Kidney (tissue), 14 donors: ENCODE data around the gene TAOK3. TPM values are rescaled to one million over a fixed set of nuclear protein-coding genes. Genes with fewer than 3 reads are reported as not detected.

Experiments
- DNase-seq, 5 donors: peaks; one replicate each; pipeline ENCODE4 v3.0.0-alpha.2; 2013 to 2020
- FAIRE-seq: peaks from 2 replicates; lab custom pipeline; 2012; peaks lifted over from hg19 to GRCh38; lab: Jason Lieb, UNC
- H3K27ac ChIP-seq, 2 donors: one replicate each; pipeline ENCODE4 v1.7.0; 2013; ENCODE audit warnings: low read depth in 2 of 2, low read length in 2 of 2, inconsistent platforms in 1 of 2
- H3K27me3 ChIP-seq: one replicate; pipeline ENCODE4 v1.7.1; 2013; ENCODE audit warnings: low read length, inconsistent platforms; ENCODE audit not compliant: control insufficient read depth, insufficient read depth
- H3K36me3 ChIP-seq, 3 donors: one replicate each; pipeline versions ENCODE4 v1.7.0 to v1.7.1; 2013; ENCODE audit warnings: low read length in 3 of 3, control low read depth in 1 of 3, inconsistent platforms in 1 of 3; ENCODE audit not compliant: insufficient read depth in 3 of 3, control insufficient read depth in 2 of 3
- H3K4me1 ChIP-seq, 3 donors: one replicate each; pipeline versions ENCODE4 v1.7.0 to v1.7.1; 2013; ENCODE audit warnings: low read length in 3 of 3, inconsistent platforms in 1 of 3, low read depth in 1 of 3; ENCODE audit not compliant: control insufficient read depth in 2 of 3, insufficient read depth in 2 of 3
- H3K4me3 ChIP-seq, 3 donors: one replicate each; pipeline versions ENCODE4 v1.7.0 to v1.8.1; 2013; ENCODE audit warnings: low read length in 3 of 3, control low read depth in 1 of 3, inconsistent platforms in 1 of 3
- H3K9ac ChIP-seq, 3 donors: one replicate each; pipeline versions ENCODE4 v1.7.0 to v1.7.1; 2013; ENCODE audit warnings: low read length in 3 of 3, control low read depth in 1 of 3, inconsistent platforms in 1 of 3
- H3K9me3 ChIP-seq, 3 donors: one replicate each; pipeline versions ENCODE4 v1.7.0 to v1.7.1; 2013; ENCODE audit warnings: low read length in 3 of 3, control low read depth in 1 of 3, inconsistent platforms in 1 of 3; ENCODE audit not compliant: control insufficient read depth in 2 of 3, insufficient read depth in 1 of 3
- CTCF ChIP-seq: IDR thresholded peaks from 3 replicates; pipeline ENCODE4 v1.5.1; 2012; ENCODE audit warnings: mild to moderate bottlenecking, moderate library complexity, borderline replicate concordance; ENCODE audit not compliant: insufficient read depth; ENCODE audit errors: extremely low read depth
- intact Hi-C: fragments of 100-400 bp; cut with DNase I; formaldehyde crosslinking; loops from one replicate; pipeline ENCODE4 v1.11.1; 2022
- polyA plus RNA-seq: library from polyadenylated mRNA; stranded (reverse); fragments of 350-450 nt; fragmentation: Illumina TruSeq; extraction: RNeasy Lipid Tissue Mini Kit (QIAGEN cat#74804); gene quantifications from one replicate; pipeline ENCODE4 v1.2.3, GENCODE V29; 2014; ENCODE audit warnings: low read depth, low replicate concordance; ENCODE audit not compliant: insufficient read depth
- total RNA-seq: library from RNA; stranded (reverse); fragmentation: NEBNext Ultra II Directional; extraction: Animal tissue kit (Norgen Biotek cat#: 25700); gene quantifications from one replicate; pipeline ENCODE4 v1.2.1, GENCODE V29; 2021
- donor health status: control.
- donor health status: control.
- donor health status: control.
- donor health status: control.
- donor health status: control.
- donor health status: DM: yes; HTN: yes; CAD: no.
- donor health status: Normal renal cell carcinoma (clear cell type).

Gene TAOK3
- total and polyA plus RNA-seq, 2 donors from 2014 or later: 14.0 to 36.1 TPM

DNA sequence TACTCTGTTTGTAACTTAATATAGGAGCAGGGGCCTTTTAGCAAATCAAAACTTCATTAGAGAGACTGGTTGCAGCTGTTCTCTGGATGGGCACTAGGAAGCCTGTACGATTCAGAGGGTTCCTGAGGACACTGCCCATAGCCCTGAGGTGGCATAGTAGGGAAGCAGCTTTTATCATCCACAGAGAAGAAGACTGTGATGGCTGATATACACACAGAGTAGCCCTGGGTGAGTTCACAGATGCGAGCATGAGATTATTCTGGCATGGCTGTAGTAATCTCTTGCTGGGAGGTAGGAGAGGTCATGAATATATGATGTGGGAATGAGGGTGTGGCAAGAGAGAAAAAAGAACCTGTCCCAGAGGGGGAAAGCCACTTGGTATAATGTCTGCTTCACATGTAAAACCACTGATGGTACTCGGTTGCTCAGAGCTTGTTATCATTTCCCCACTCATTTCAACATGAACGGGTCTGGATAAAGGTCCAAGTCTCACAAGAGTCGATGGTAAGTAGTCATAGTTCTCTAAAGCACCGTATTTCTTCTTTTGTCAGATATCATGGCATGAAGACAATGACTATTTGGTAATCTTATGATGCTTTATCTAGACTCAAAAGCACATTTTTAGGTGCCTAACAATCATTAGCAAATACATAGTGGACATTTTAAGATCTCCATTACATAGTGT is 184.8 kb downstream of the TAOK3 start:
- Histone ChIP-seq H3K9ac (peak overlapping the region in 1 of 3 donors; percentile 6), H3K4me3 (no peak overlapping the region), H3K9me3 (no peaks in the 10 kb centered on the region), H3K4me1 (peaks cover 0 to 19% (median 8%) of the 10 kb centered on the region in 3 donors), H3K36me3 (no peaks in the 10 kb centered on the region), H3K27ac (no peak overlapping the region), H3K27me3 (no peaks in the 10 kb centered on the region)
- TF ChIP-seq CTCF: no peak
- intact Hi-C loops: no loop called here
- peak in 3 of 5 donors; percentile 17 to 60 (median 40) for DNase-seq
- FAIRE-seq: no peak

DNA sequence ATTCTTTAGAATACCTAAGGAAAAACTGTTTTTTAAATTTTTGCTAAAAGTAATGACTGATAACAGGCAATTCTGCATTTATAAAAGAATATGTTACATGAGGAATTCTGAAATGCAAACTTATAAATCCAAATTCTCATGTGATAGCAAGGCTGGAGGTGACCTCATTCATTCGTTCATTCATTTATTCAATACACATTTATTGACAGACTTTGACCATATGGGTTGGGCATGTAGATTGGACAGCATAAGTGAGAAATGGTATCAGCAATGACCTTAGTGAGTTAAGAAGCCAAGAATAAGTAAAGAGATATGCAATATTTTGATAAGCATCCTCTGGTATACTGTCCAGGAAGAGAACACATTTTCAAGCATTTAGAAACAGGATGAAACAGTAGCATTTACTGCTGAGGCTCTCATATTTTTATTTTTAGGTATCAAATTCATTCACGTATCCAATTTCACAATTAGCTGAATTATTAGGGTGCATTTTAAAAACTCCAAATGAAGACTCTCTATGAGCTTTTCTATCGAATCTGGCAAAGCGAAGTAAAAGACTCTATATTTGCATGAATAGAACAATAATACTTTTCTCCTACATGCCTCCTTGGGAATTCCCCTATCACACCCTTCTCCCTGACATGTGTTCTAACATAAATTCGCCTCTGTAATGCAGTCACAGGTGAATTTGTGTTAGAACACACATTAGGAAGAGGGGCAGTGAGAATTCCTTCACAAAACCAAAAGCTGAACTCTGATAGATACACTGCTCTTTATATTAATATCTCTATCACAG is 186.9 kb downstream of the TAOK3 start:
- Histone ChIP-seq H3K4me3 (no peak overlapping the region), H3K4me1 (peaks cover 2 to 19% (median 10%) of the 10 kb centered on the region in 3 donors), H3K27me3 (no peaks in the 10 kb centered on the region), H3K36me3 (peaks cover 0 to 5% (median 2%) of the 10 kb centered on the region in 3 donors), H3K9me3 (no peaks in the 10 kb centered on the region), H3K9ac (no peak overlapping the region), H3K27ac (no peak overlapping the region)
- DNase-seq (no peak), FAIRE-seq (no peak)
- intact Hi-C loops: no loop called here
- no peak for TF ChIP-seq CTCF

DNA sequence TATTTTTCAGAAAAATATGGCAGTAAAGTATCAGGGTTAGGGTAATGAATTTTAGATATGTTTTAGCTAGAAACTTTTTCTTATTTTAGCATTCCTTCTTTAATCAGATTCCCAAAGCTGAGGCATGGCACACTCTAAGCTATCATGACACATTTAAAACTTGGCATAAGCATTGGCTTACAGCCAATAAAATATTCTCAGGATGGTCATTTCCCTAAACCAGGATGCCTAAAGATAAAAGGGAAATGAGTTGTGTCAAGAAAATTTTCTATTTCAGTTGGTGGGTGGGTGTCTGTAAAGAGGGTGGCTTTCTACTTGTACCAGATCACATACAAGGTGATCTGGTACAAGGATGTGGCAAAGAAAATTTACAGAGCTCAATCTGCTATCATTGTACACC is 189.0 kb downstream of the TAOK3 start:
- H3K9ac ChIP-seq: peak overlapping the region in 2 of 3 donors; percentile 10 to 21
- peak overlapping the region in 1 of 2 donors; percentile 7 for H3K27ac ChIP-seq
- DNase-seq (no peak), FAIRE-seq (no peak)
- no peaks in the 10 kb centered on the region for H3K9me3 ChIP-seq
- intact Hi-C loops: no loop called here
- no peak for TF ChIP-seq CTCF
- H3K4me1 ChIP-seq: peaks cover 2 to 15% (median 6%) of the 10 kb centered on the region in 3 donors
- no peaks in the 10 kb centered on the region for H3K27me3 ChIP-seq
- H3K4me3 ChIP-seq: no peak overlapping the region
- H3K36me3 ChIP-seq: peaks cover 2 to 8% (median 5%) of the 10 kb centered on the region in 3 donors
